ENCODE measurements around the gene TTLL4.

DNA sequence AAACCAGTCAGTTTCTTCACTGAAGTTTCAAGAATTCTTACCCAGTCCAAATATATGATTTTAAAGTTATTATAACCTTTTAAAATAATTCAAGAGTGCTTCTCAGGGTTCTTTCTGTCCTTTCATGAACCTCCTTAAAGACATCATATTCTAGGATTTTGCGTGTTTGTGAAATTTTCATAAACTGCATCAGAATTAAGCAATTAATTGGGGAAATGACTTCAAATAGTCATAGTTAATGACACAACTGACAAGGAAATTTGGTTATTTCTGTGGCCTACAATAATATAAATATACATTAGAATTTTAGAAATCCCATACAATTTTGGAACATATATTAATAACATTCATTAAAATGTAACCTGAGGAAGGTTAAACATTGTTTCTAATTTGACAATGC lies 81.8 kb downstream of the TTLL4 start:
- no peak for TF ChIP-seq EZH2 (IDR thresholded peaks at IDR 0.05)
- no peak for TF ChIP-seq POLR2AphosphoS5 (IDR thresholded peaks at IDR 0.05; ENCODE audit: borderline replicate concordance, low read depth, low read length)
- no peak for TF ChIP-seq FOXP2 (optimal IDR thresholded peaks at IDR 0.05; ENCODE audit: control extremely low read depth, extremely low read length, insufficient read depth)

Data from SK-N-MC (cell line).